ENCODE data around the gene AFAP1. TPM values are rescaled to one million over a fixed set of nuclear protein-coding genes. Genes with fewer than 3 reads are reported as not detected.

Gene AFAP1
- total RNA-seq, 1 donor from 2014 or later, result 55.6 TPM

- no peak for TF ChIP-seq CTCF (IDR thresholded peaks at IDR 0.05; ENCODE audit: insufficient read depth, low read length, poor library complexity, severe bottlenecking)
- Histone ChIP-seq H3K27me3 (ENCODE audit: control insufficient read depth, insufficient read depth, low read length) (peaks cover 8% of the 10 kb centered on the region), H3K36me3 (ENCODE audit: control insufficient read depth, insufficient read depth, low read length) (no peaks in the 10 kb centered on the region), H3K4me3 (ENCODE audit: low read depth, low read length) (no peak overlapping the region)
- DNase-seq (ENCODE audit: low read depth), result no peak
Observed at GRCh38 chr4:7967063-7967440, 27.4 kb upstream of the AFAP1 start.

- Histone ChIP-seq H3K36me3 (ENCODE audit: control insufficient read depth, insufficient read depth, low read length) (no peaks in the 10 kb centered on the region), H3K27me3 (ENCODE audit: control insufficient read depth, insufficient read depth, low read length) (peaks cover 8% of the 10 kb centered on the region), H3K4me3 (ENCODE audit: low read depth, low read length) (no peak overlapping the region)
- no peak for DNase-seq (ENCODE audit: low read depth)
- no peak for TF ChIP-seq CTCF (IDR thresholded peaks at IDR 0.05; ENCODE audit: insufficient read depth, low read length, poor library complexity, severe bottlenecking)
Observed at GRCh38 chr4:7966281-7967062, 26.8 kb upstream of the AFAP1 start.

GRCh38 chr4:7964890-7965662 lies 25.4 kb upstream of the AFAP1 start:
- no peak for TF ChIP-seq CTCF (IDR thresholded peaks at IDR 0.05; ENCODE audit: insufficient read depth, low read length, poor library complexity, severe bottlenecking)
- H3K4me3 ChIP-seq (ENCODE audit: low read depth, low read length), result no peak overlapping the region
- peaks cover 8% of the 10 kb centered on the region for H3K27me3 ChIP-seq (ENCODE audit: control insufficient read depth, insufficient read depth, low read length)
- no peak for DNase-seq (ENCODE audit: low read depth)
- H3K36me3 ChIP-seq (ENCODE audit: control insufficient read depth, insufficient read depth, low read length), result no peaks in the 10 kb centered on the region

- DNase-seq (ENCODE audit: low read depth), result no peak
- Histone ChIP-seq H3K36me3 (ENCODE audit: control insufficient read depth, insufficient read depth, low read length) (no peaks in the 10 kb centered on the region), H3K4me3 (ENCODE audit: low read depth, low read length) (no peak overlapping the region), H3K27me3 (ENCODE audit: control insufficient read depth, insufficient read depth, low read length) (peaks cover 8% of the 10 kb centered on the region)
- TF ChIP-seq CTCF (IDR thresholded peaks at IDR 0.05; ENCODE audit: insufficient read depth, low read length, poor library complexity, severe bottlenecking), result no peak
Observed at GRCh38 chr4:7964459-7964858, 24.8 kb upstream of the AFAP1 start.

GRCh38 chr4:7963691-7964090 lies 24.0 kb upstream of the AFAP1 start:
- no peak overlapping the region for H3K4me3 ChIP-seq (ENCODE audit: low read depth, low read length)

More at GRCh38 chr4:7963691-7964090, 24.0 kb upstream of the AFAP1 start:
- no peak for TF ChIP-seq CTCF (IDR thresholded peaks at IDR 0.05; ENCODE audit: insufficient read depth, low read length, poor library complexity, severe bottlenecking)
- DNase-seq (ENCODE audit: low read depth), result no peak
- Histone ChIP-seq H3K36me3 (ENCODE audit: control insufficient read depth, insufficient read depth, low read length) (no peaks in the 10 kb centered on the region), H3K27me3 (ENCODE audit: control insufficient read depth, insufficient read depth, low read length) (peaks cover 8% of the 10 kb centered on the region)

Measured in kidney epithelial cell (primary cell).